HCT116 (cell line): ENCODE results near the gene TTL. TPM values are rescaled to one million over a fixed set of nuclear protein-coding genes. Genes with fewer than 3 reads are reported as not detected.

Experiments
- ATAC-seq: fragments of 200-7000 bp; cut with Tn5 transposase; 2 replicates; pipeline ENCODE4 v1.9.1; 2020; ENCODE audit warnings: mild to moderate bottlenecking, moderate library complexity
- BruUV-seq: library from RNA; stranded (reverse); fragments of 400-500 nt; replicated peaks from 2 replicates; lab custom pipeline; 2021; lab: Mats Ljungman, UMichigan
- CTCF ChIA-PET: fragments of 300-600 bp; sonication (Branson Sonifier 250); formaldehyde crosslinking; loops from one replicate; lab custom pipeline; 2021; ENCODE audit warnings: antibody characterized with exemption; lab: Charles Lee
- POLR2A ChIA-PET: fragments of 300-600, 350-600 bp; sonication (Branson Sonifier 250); formaldehyde crosslinking; loops from one replicate; lab custom pipeline; 2021; ENCODE audit warnings: antibody characterized with exemption; lab: Charles Lee
- RAD21 ChIA-PET, 2 experiments: fragments of 300-600 bp; sonication (Branson Sonifier 250); formaldehyde crosslinking; loops; one replicate each; lab custom pipeline; 2023; ENCODE audit warnings: low total read pairs in 2 of 2; ENCODE audit not compliant: uncharacterized antibody in 2 of 2, unreplicated experiment in 2 of 2, low non-redundant PET in 1 of 2; lab: Charles Lee
- DNase-seq: peaks from one replicate; pipeline ENCODE4 v3.0.0-alpha.2; 2010; ENCODE audit warnings: low read depth, low spot score
- H2AFZ ChIP-seq: fragments of 200-600 bp; shearing (Covaris generic), sonication (generic); 2 replicates; pipeline ENCODE4 v1.6.1; 2017; ENCODE audit warnings: low read depth, mixed run types, mixed read lengths, antibody characterized with exemption, low read length; ENCODE audit not compliant: poor library complexity, severe bottlenecking
- H3K27ac ChIP-seq: 2 replicates; pipeline ENCODE4 v1.5.1; 2012; ENCODE audit warnings: low read depth, low read length
- H3K27me3 ChIP-seq: fragments of 200-600 bp; sonication (generic); 2 replicates; pipeline ENCODE4 v1.6.1; 2016; ENCODE audit warnings: mixed run types, low read length, mixed read lengths; ENCODE audit not compliant: insufficient read depth
- H3K36me3 ChIP-seq, 2 experiments: fragments of 200-500 bp in 1 of 2; fragments of 200-600 bp in 1 of 2; sonication (Bioruptor generic) in 1 of 2; sonication (generic) in 1 of 2; 2 replicates each; pipeline versions ENCODE4 v1.5.1 to v1.6.1; 2014 to 2016; ENCODE audit warnings: low read length in 2 of 2, inconsistent platforms in 1 of 2, mixed read lengths in 1 of 2, mixed run types in 1 of 2; ENCODE audit not compliant: insufficient read depth in 2 of 2, control insufficient read depth in 1 of 2
- H3K4me1 ChIP-seq, 2 experiments: fragments of 200-600 bp in 1 of 2; sonication (generic) in 1 of 2; 2 replicates each; pipeline versions ENCODE4 v1.5.1 to v1.6.1; 2012 to 2017; ENCODE audit warnings: low read length in 2 of 2, inconsistent platforms in 1 of 2, mild to moderate bottlenecking in 1 of 2, mixed read lengths in 1 of 2, mixed run types in 1 of 2, moderate library complexity in 1 of 2; ENCODE audit not compliant: insufficient read depth in 2 of 2, control insufficient read depth in 1 of 2
- H3K4me2 ChIP-seq: fragments of 200-600 bp; sonication (generic); 2 replicates; pipeline ENCODE4 v1.6.1; 2017; ENCODE audit warnings: mixed run types, low read length, mixed read lengths
- H3K4me3 ChIP-seq, 2 experiments: fragments of 200-600 bp in 1 of 2; sonication (generic) in 1 of 2; replicated peaks in 1 of 2; 2 replicates each; pipeline ENCODE4 v1.5.1; 2011 to 2016; ENCODE audit warnings: low read length in 2 of 2, control low read depth in 1 of 2, low read depth in 1 of 2, mild to moderate bottlenecking in 1 of 2, mixed read lengths in 1 of 2, mixed run types in 1 of 2
- H3K79me2 ChIP-seq: fragments of 200-600 bp; sonication (generic); 2 replicates; pipeline ENCODE4 v1.6.1; 2017; ENCODE audit warnings: mild to moderate bottlenecking, mixed run types, low read length, moderate library complexity, mixed read lengths; ENCODE audit not compliant: insufficient read depth
- H3K9ac ChIP-seq: fragments of 200-600 bp; sonication (generic); 2 replicates; pipeline ENCODE4 v1.6.1; 2016; ENCODE audit warnings: low read length, mixed read lengths
- H3K9me2 ChIP-seq: fragments of 200-600 bp; sonication (generic), shearing (Covaris generic); 2 replicates; pipeline ENCODE4 v1.6.1; 2017; ENCODE audit warnings: mixed run types, mild to moderate bottlenecking, moderate library complexity; ENCODE audit not compliant: insufficient read depth
- H3K9me3 ChIP-seq, 2 experiments: fragments of 200-500 bp in 1 of 2; fragments of 200-600 bp in 1 of 2; sonication (Bioruptor generic) in 1 of 2; sonication (generic) in 1 of 2; 2 replicates each; pipeline ENCODE4 v1.6.1; 2014 to 2017; ENCODE audit warnings: low read length in 2 of 2, mixed read lengths in 2 of 2, inconsistent platforms in 1 of 2, low read depth in 1 of 2, mild to moderate bottlenecking in 1 of 2, mixed run types in 1 of 2, moderate library complexity in 1 of 2; ENCODE audit not compliant: control insufficient read depth in 1 of 2, insufficient read depth in 1 of 2
- H4K20me1 ChIP-seq: fragments of 200-600 bp; sonication (generic), shearing (Covaris generic); 2 replicates; pipeline ENCODE4 v1.6.1; 2017; ENCODE audit warnings: mixed run types, mild to moderate bottlenecking, moderate library complexity; ENCODE audit not compliant: insufficient read depth
- CBX3 ChIP-seq: IDR thresholded peaks from 2 replicates; pipeline ENCODE4 v1.6.1; 2012; ENCODE audit warnings: low read depth
- EGR1 ChIP-seq: IDR thresholded peaks from 2 replicates; pipeline ENCODE4 v1.6.1; 2012; ENCODE audit warnings: low read depth
- ELF1 ChIP-seq: IDR thresholded peaks from 2 replicates; pipeline ENCODE4 v1.6.1; 2012; ENCODE audit warnings: low read depth, borderline replicate concordance
- EZH2phosphoT487 ChIP-seq: fragments of 200-600 bp; IDR thresholded peaks from 2 replicates; pipeline ENCODE4 v1.6.1; 2018; ENCODE audit warnings: antibody characterized with exemption, borderline replicate concordance
- JUND ChIP-seq: IDR thresholded peaks from 2 replicates; pipeline ENCODE4 v1.6.1; 2012
- SIN3A ChIP-seq: IDR thresholded peaks from 2 replicates; pipeline ENCODE4 v1.6.1; 2012; ENCODE audit warnings: low read depth
- SP1 ChIP-seq: IDR thresholded peaks from 2 replicates; pipeline ENCODE4 v1.6.1; 2012; ENCODE audit warnings: low read depth
- SRF ChIP-seq: IDR thresholded peaks from 2 replicates; pipeline ENCODE4 v1.6.1; 2012; ENCODE audit warnings: low read depth
- TCF7L2 ChIP-seq: IDR thresholded peaks from 2 replicates; pipeline ENCODE4 v1.7.0; 2011; ENCODE audit warnings: borderline replicate concordance, inconsistent platforms; ENCODE audit not compliant: insufficient read depth, insufficient read length; ENCODE audit errors: extremely low read depth
- YY1 ChIP-seq: IDR thresholded peaks from 2 replicates; pipeline ENCODE4 v1.6.1; 2011; ENCODE audit warnings: low read length, low read depth, moderate library complexity, mild to moderate bottlenecking; ENCODE audit not compliant: insufficient replicate concordance; ENCODE audit errors: extremely low read depth
- ZFX ChIP-seq: fragments of 450-650 bp; IDR thresholded peaks from 2 replicates; pipeline ENCODE4 v1.6.1; 2017
- ZNF274 ChIP-seq: fragments of 200-500 bp; sonication (Bioruptor generic); IDR thresholded peaks from 2 replicates; pipeline ENCODE4 v1.6.1; 2014; ENCODE audit warnings: mild to moderate bottlenecking, low read depth, low read length, inconsistent platforms
- intact Hi-C: fragments of 100-400 bp; cut with micrococcal nuclease; formaldehyde crosslinking; loops from 2 replicates; pipeline ENCODE4 v1.10.0; 2022
- total RNA-seq: library from RNA; stranded (reverse); gene quantifications from one replicate; pipeline ENCODE4 v1.2.1, GENCODE V29; 2021; ENCODE audit not compliant: unreplicated experiment
- TF ChIP-seq, protein P1 (sequence below): IDR thresholded peaks from 2 replicates; pipeline ENCODE4 v1.6.1; 2012
- TF ChIP-seq, protein P2 (sequence below): IDR thresholded peaks from 2 replicates; pipeline ENCODE4 v1.6.1; 2012; ENCODE audit warnings: low read depth
- TF ChIP-seq, protein P3 (sequence below), 3 experiments: fragments of 200-600 bp in 1 of 3; sonication (generic) in 1 of 3; IDR thresholded peaks in 2 of 3; conservative IDR thresholded peaks in 1 of 3; 2 replicates each; pipeline ENCODE4 v1.5.1; 2012 to 2017; ENCODE audit warnings: low read depth in 2 of 3, low read length in 2 of 3, antibody characterized with exemption in 1 of 3, borderline replicate concordance in 1 of 3, control low read depth in 1 of 3, mild to moderate bottlenecking in 1 of 3, mixed read lengths in 1 of 3, mixed run types in 1 of 3, moderate library complexity in 1 of 3; ENCODE audit not compliant: insufficient read depth in 1 of 3
- TF ChIP-seq, protein P4 (sequence below): IDR thresholded peaks from 2 replicates; pipeline ENCODE4 v1.6.1; 2011; ENCODE audit warnings: mild to moderate bottlenecking, low read length, moderate library complexity; ENCODE audit not compliant: insufficient replicate concordance; ENCODE audit errors: extremely low read depth

Gene TTL
- total RNA-seq, 1 experiment from 2014 or later: 58.7 TPM

DNA sequence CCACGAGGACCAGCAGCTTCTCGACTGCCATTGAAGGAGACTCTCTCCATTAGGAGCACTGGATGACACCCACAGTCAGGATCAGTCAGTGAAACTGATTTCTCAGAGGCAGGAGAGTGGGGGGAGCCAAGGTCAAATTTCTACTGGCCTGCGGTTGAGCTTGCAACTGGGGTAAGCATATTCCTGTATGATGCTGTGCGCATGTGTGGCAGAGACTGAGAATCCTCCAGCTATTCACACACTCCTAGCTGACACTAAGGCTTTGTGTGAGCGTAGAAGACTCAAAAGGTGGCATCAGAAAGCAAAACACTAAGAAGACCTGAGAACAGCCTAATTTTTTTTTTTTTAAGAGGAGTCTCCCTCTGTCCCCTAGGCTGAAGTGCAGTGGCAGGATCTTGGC lies 19.8 kb upstream of the TTL start:
- H3K27me3 ChIP-seq: no peaks in the 10 kb centered on the region
- H3K4me3 ChIP-seq: no peak overlapping the region
- H3K9ac ChIP-seq: no peak overlapping the region
- TF ChIP-seq EGR1: no peak
- no peak for TF ChIP-seq ZFX
- TF ChIP-seq CBX3: no peak
- TF ChIP-seq YY1: no peak
- TF ChIP-seq EZH2phosphoT487: no peak
- TF ChIP-seq, protein P1, sequence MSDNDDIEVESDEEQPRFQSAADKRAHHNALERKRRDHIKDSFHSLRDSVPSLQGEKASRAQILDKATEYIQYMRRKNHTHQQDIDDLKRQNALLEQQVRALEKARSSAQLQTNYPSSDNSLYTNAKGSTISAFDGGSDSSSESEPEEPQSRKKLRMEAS: no peak
- TF ChIP-seq SP1: no peak
- no peak for TF ChIP-seq ELF1
- TF ChIP-seq, protein P2, sequence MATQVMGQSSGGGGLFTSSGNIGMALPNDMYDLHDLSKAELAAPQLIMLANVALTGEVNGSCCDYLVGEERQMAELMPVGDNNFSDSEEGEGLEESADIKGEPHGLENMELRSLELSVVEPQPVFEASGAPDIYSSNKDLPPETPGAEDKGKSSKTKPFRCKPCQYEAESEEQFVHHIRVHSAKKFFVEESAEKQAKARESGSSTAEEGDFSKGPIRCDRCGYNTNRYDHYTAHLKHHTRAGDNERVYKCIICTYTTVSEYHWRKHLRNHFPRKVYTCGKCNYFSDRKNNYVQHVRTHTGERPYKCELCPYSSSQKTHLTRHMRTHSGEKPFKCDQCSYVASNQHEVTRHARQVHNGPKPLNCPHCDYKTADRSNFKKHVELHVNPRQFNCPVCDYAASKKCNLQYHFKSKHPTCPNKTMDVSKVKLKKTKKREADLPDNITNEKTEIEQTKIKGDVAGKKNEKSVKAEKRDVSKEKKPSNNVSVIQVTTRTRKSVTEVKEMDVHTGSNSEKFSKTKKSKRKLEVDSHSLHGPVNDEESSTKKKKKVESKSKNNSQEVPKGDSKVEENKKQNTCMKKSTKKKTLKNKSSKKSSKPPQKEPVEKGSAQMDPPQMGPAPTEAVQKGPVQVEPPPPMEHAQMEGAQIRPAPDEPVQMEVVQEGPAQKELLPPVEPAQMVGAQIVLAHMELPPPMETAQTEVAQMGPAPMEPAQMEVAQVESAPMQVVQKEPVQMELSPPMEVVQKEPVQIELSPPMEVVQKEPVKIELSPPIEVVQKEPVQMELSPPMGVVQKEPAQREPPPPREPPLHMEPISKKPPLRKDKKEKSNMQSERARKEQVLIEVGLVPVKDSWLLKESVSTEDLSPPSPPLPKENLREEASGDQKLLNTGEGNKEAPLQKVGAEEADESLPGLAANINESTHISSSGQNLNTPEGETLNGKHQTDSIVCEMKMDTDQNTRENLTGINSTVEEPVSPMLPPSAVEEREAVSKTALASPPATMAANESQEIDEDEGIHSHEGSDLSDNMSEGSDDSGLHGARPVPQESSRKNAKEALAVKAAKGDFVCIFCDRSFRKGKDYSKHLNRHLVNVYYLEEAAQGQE: no peak
- TF ChIP-seq, protein P3, sequence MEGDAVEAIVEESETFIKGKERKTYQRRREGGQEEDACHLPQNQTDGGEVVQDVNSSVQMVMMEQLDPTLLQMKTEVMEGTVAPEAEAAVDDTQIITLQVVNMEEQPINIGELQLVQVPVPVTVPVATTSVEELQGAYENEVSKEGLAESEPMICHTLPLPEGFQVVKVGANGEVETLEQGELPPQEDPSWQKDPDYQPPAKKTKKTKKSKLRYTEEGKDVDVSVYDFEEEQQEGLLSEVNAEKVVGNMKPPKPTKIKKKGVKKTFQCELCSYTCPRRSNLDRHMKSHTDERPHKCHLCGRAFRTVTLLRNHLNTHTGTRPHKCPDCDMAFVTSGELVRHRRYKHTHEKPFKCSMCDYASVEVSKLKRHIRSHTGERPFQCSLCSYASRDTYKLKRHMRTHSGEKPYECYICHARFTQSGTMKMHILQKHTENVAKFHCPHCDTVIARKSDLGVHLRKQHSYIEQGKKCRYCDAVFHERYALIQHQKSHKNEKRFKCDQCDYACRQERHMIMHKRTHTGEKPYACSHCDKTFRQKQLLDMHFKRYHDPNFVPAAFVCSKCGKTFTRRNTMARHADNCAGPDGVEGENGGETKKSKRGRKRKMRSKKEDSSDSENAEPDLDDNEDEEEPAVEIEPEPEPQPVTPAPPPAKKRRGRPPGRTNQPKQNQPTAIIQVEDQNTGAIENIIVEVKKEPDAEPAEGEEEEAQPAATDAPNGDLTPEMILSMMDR (IDR thresholded peaks at IDR 0.05 in 2 of 3, conservative IDR thresholded peaks at IDR 0.05 in 1 of 3; ENCODE audit: borderline replicate concordance in 1 of 3, insufficient read depth in 1 of 3, low read depth in 2 of 3, low read length in 2 of 3): no peak
- no peak for TF ChIP-seq TCF7L2
- no peak for TF ChIP-seq ZNF274
- no peak for TF ChIP-seq JUND
- TF ChIP-seq SIN3A: no peak
- no peak for TF ChIP-seq SRF
- TF ChIP-seq, protein P4, sequence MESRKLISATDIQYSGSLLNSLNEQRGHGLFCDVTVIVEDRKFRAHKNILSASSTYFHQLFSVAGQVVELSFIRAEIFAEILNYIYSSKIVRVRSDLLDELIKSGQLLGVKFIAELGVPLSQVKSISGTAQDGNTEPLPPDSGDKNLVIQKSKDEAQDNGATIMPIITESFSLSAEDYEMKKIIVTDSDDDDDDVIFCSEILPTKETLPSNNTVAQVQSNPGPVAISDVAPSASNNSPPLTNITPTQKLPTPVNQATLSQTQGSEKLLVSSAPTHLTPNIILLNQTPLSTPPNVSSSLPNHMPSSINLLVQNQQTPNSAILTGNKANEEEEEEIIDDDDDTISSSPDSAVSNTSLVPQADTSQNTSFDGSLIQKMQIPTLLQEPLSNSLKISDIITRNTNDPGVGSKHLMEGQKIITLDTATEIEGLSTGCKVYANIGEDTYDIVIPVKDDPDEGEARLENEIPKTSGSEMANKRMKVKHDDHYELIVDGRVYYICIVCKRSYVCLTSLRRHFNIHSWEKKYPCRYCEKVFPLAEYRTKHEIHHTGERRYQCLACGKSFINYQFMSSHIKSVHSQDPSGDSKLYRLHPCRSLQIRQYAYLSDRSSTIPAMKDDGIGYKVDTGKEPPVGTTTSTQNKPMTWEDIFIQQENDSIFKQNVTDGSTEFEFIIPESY: no peak
- no peak overlapping the region for H3K4me2 ChIP-seq
- ChIA-PET CTCF (no interaction called here), POLR2A (no interaction called here), RAD21 (no interaction called here)
- intact Hi-C loops: no loop called here
- no peak overlapping the region for H2AFZ ChIP-seq
- DNase-seq (no peak), ATAC-seq (no peak)
- no peaks in the 10 kb centered on the region for H3K79me2 ChIP-seq
- H3K4me1 ChIP-seq: no peaks in the 10 kb centered on the region
- H3K27ac ChIP-seq: no peak overlapping the region
- H3K9me3 ChIP-seq: no peaks in the 10 kb centered on the region
- H3K36me3 ChIP-seq: no peaks in the 10 kb centered on the region
- no peaks in the 10 kb centered on the region for H3K9me2 ChIP-seq
- no peaks in the 10 kb centered on the region for H4K20me1 ChIP-seq
- no TSS peak for BruUV-seq
